HG02852 (cell line): ENCODE data around the gene KPNA5.
A peak's percentile ranks its signal among the peaks of the same experiment; 100 is the strongest.
"Not testable (repeated sequence)": the region's sequence is repeated elsewhere in the genome, so short reads cannot be mapped to it uniquely, and the experiment has no call there.

ENCODE experiments used
- ATAC-seq: cut with Tn5 transposase; IDR thresholded peaks from one replicate; pipeline ENCODE4 v1.9.1; 2021; ENCODE audit warnings: mild to moderate bottlenecking, moderate library complexity; ENCODE audit not compliant: unreplicated experiment

The KPNA5 gene

GRCh38 chr6:116680880-116681672 is at the start of gene KPNA5:
Gene KPNA5 (plus strand): TSS chr6:116681211. CDS start chr6:116681335, 124 bp downstream.
- ATAC-seq, result peak; percentile 93

GRCh38 chr6:116631379-116631990 is 49.5 kb upstream of the KPNA5 start:
- ATAC-seq, result peak; percentile 72

GRCh38 chr6:116633685-116634084 is 47.3 kb upstream of the KPNA5 start:
- ATAC-seq, result no peak

- no peak for ATAC-seq
Observed at GRCh38 chr6:116648156-116648555, 32.9 kb upstream of the KPNA5 start.

GRCh38 chr6:116649129-116649528 is 31.9 kb upstream of the KPNA5 start:
- ATAC-seq, result no peak

- no peak for ATAC-seq
Observed at GRCh38 chr6:116651916-116652315, 29.1 kb upstream of the KPNA5 start.

- ATAC-seq, result no peak
Observed at GRCh38 chr6:116661594-116661993, 19.4 kb upstream of the KPNA5 start.

GRCh38 chr6:116662202-116662601 is 18.8 kb upstream of the KPNA5 start:
- no peak for ATAC-seq

- no peak for ATAC-seq
Observed at GRCh38 chr6:116663308-116663707, 17.7 kb upstream of the KPNA5 start.

GRCh38 chr6:116664169-116664568 is 16.8 kb upstream of the KPNA5 start:
- ATAC-seq, result not testable (repeated sequence)

GRCh38 chr6:116665464-116665863 is 15.5 kb upstream of the KPNA5 start:
- no peak for ATAC-seq

GRCh38 chr6:116666869-116667268 is 14.1 kb upstream of the KPNA5 start:
- peak; percentile 41 for ATAC-seq

GRCh38 chr6:116667623-116668022 is 13.4 kb upstream of the KPNA5 start:
- ATAC-seq, result no peak

GRCh38 chr6:116672306-116672705 is 8.7 kb upstream of the KPNA5 start:
- no peak for ATAC-seq

GRCh38 chr6:116676021-116676420 is 5.0 kb upstream of the KPNA5 start:
- ATAC-seq, result no peak

- peak; percentile 12 for ATAC-seq
Observed at GRCh38 chr6:116682334-116682712, 1.3 kb downstream of the KPNA5 start.

- ATAC-seq, result no peak
Observed at GRCh38 chr6:116685437-116685993, 4.5 kb downstream of the KPNA5 start.

- not testable (repeated sequence) for ATAC-seq
Observed at GRCh38 chr6:116686475-116687101, 5.6 kb downstream of the KPNA5 start.

GRCh38 chr6:116691154-116691553 is 10.1 kb downstream of the KPNA5 start:
- no peak for ATAC-seq

- not testable (repeated sequence) for ATAC-seq
Observed at GRCh38 chr6:116692873-116693272, 11.9 kb downstream of the KPNA5 start.

- ATAC-seq, result not testable (repeated sequence)
Observed at GRCh38 chr6:116693275-116693674, 12.3 kb downstream of the KPNA5 start.

- peak; percentile 84 for ATAC-seq
Observed at GRCh38 chr6:116695401-116695800, 14.4 kb downstream of the KPNA5 start.
